OCI-LY3 (cell line): ENCODE results near the gene EZH2.

Source experiments
- H2AFZ ChIP-seq: fragments of 200-600, 300-600 bp; shearing (Covaris generic); 2 replicates; pipeline ENCODE4 v1.6.0; 2014; ENCODE audit warnings: antibody characterized with exemption, low read depth, low read length
- H3K27ac ChIP-seq: fragments of 200-600, 300-600 bp; sonication (generic); 2 replicates; pipeline ENCODE4 v1.5.1; 2014; ENCODE audit warnings: mild to moderate bottlenecking, low read length, moderate library complexity, mixed read lengths
- H3K27me3 ChIP-seq: fragments of 200-600, 300-600 bp; sonication (generic); 2 replicates; pipeline ENCODE4 v1.6.1; 2014; ENCODE audit warnings: low read depth, low read length, mixed read lengths
- H3K36me3 ChIP-seq: fragments of 200-600, 300-600 bp; sonication (generic); replicated peaks from 2 replicates; pipeline ENCODE3; 2014; ENCODE audit warnings: low read depth, low read length, mixed read lengths
- H3K4me1 ChIP-seq: fragments of 300-600, 200-600 bp; sonication (generic); 2 replicates; pipeline ENCODE4 v1.6.1; 2014; ENCODE audit warnings: low read length, mixed read lengths
- H3K4me2 ChIP-seq: fragments of 200-600, 300-600 bp; sonication (generic); 2 replicates; pipeline ENCODE4 v1.6.1; 2014; ENCODE audit warnings: low read length, mixed read lengths
- H3K4me3 ChIP-seq: fragments of 300-600, 200-600 bp; sonication (generic); 2 replicates; pipeline ENCODE4 v1.5.1; 2014; ENCODE audit warnings: antibody characterized with exemption, mild to moderate bottlenecking, low read length, moderate library complexity
- H3K79me2 ChIP-seq: fragments of 300-600, 200-600 bp; shearing (Covaris generic); 2 replicates; pipeline ENCODE4 v1.6.1; 2014; ENCODE audit warnings: mild to moderate bottlenecking, low read length, mixed read lengths
- H3K9ac ChIP-seq: fragments of 300-600, 200-600 bp; shearing (Covaris generic); 2 replicates; pipeline ENCODE4 v1.6.0; 2014; ENCODE audit warnings: mild to moderate bottlenecking, low read length, moderate library complexity
- H3K9me3 ChIP-seq: fragments of 200-600, 300-600 bp; shearing (Covaris generic); 2 replicates; pipeline ENCODE4 v1.6.1; 2014; ENCODE audit warnings: low read length, mixed read lengths; ENCODE audit not compliant: insufficient read depth
- H4K20me1 ChIP-seq: fragments of 200-600, 300-600 bp; sonication (generic); 2 replicates; pipeline ENCODE4 v1.6.1; 2016; ENCODE audit warnings: low read length, mixed read lengths; ENCODE audit not compliant: insufficient read depth
- EZH2phosphoT487 ChIP-seq: fragments of 200-600 bp; shearing (Covaris generic); IDR thresholded peaks from 2 replicates; pipeline ENCODE4 v1.6.1; 2018; ENCODE audit warnings: antibody characterized with exemption, mixed run types, low read depth
- TF ChIP-seq, protein P1 (sequence below): fragments of 200-600, 300-600 bp; sonication (generic); IDR thresholded peaks from 2 replicates; pipeline ENCODE4 v1.5.1; 2014; ENCODE audit warnings: antibody characterized with exemption, low read length, low read depth

Gene EZH2

GRCh38 chr7:148783801-148784527 is 100.1 kb downstream of the EZH2 start:
- H3K4me1 ChIP-seq, result 0 out of 2 replicates have a peak, but pooled peaks cover 4% of the 10 kb centered on the region
- no peak overlapping the region for H3K4me3 ChIP-seq
- H3K36me3 ChIP-seq, result peaks cover 45% of the 10 kb centered on the region
- no peak for TF ChIP-seq EZH2phosphoT487
- TF ChIP-seq, protein P1, sequence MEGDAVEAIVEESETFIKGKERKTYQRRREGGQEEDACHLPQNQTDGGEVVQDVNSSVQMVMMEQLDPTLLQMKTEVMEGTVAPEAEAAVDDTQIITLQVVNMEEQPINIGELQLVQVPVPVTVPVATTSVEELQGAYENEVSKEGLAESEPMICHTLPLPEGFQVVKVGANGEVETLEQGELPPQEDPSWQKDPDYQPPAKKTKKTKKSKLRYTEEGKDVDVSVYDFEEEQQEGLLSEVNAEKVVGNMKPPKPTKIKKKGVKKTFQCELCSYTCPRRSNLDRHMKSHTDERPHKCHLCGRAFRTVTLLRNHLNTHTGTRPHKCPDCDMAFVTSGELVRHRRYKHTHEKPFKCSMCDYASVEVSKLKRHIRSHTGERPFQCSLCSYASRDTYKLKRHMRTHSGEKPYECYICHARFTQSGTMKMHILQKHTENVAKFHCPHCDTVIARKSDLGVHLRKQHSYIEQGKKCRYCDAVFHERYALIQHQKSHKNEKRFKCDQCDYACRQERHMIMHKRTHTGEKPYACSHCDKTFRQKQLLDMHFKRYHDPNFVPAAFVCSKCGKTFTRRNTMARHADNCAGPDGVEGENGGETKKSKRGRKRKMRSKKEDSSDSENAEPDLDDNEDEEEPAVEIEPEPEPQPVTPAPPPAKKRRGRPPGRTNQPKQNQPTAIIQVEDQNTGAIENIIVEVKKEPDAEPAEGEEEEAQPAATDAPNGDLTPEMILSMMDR, result no peak
- no peak overlapping the region for H2AFZ ChIP-seq
- no peak overlapping the region for H3K9ac ChIP-seq
- no peaks in the 10 kb centered on the region for H3K27me3 ChIP-seq
- no peaks in the 10 kb centered on the region for H3K9me3 ChIP-seq
- no peaks in the 10 kb centered on the region; the same call in 1 of the 2 replicates for H3K79me2 ChIP-seq
- no peak overlapping the region for H3K27ac ChIP-seq
- no peak overlapping the region for H3K4me2 ChIP-seq
- no peaks in the 10 kb centered on the region for H4K20me1 ChIP-seq

DNA sequence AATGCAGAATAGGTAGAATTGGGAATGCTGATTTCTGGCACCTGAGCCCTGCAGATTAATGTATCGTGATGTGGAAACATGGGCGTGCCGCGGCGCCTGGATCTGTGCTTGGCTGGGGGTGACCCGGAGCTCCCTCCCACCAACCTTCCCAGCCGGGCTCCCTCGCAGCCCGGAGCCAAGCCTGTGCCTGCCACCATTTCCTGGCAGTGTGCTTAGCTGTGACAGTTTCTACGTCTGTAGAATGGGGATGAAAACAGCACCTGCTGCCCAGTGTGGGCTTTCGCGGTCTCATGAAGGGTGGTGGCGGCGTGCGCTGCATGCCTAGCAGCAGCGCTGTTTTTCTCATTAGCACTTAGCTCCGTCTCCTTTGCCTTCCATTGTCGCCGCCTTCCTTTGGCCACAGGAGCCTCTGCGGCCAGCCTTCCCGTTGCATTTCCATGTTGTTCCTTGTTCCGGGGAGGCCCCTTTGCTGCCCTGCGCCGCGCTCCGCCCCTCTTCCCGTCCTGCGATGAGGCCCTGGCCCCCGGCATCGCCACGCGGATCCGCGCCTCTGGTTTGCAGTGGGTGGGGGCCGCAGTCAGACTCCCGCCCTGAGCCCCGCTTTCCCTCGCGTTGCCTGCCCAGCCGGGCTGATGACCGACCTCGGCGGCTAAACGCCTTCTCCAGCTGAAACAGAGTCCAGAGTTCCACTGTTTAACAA is 101.2 kb downstream of the EZH2 start:
- H3K27ac ChIP-seq, result no peak overlapping the region
- H3K9ac ChIP-seq, result no peak overlapping the region
- no peaks in the 10 kb centered on the region; the same call in 1 of the 2 replicates for H3K79me2 ChIP-seq
- peaks cover 38% of the 10 kb centered on the region for H3K36me3 ChIP-seq
- H3K4me2 ChIP-seq, result no peak overlapping the region
- no peaks in the 10 kb centered on the region for H3K27me3 ChIP-seq
- H4K20me1 ChIP-seq, result no peaks in the 10 kb centered on the region
- H3K4me1 ChIP-seq, result 0 out of 2 replicates have a peak, but pooled peaks cover 4% of the 10 kb centered on the region
- no peak for TF ChIP-seq EZH2phosphoT487
- TF ChIP-seq, protein P1, result no peak
- H3K4me3 ChIP-seq, result no peak overlapping the region
- H3K9me3 ChIP-seq, result no peaks in the 10 kb centered on the region
- no peak overlapping the region for H2AFZ ChIP-seq

GRCh38 chr7:148774471-148774870 is 109.6 kb downstream of the EZH2 start:
- H3K27ac ChIP-seq, result no peak overlapping the region

More at GRCh38 chr7:148774471-148774870, 109.6 kb downstream of the EZH2 start:
- H3K4me3 ChIP-seq, result no peak overlapping the region
- H3K4me2 ChIP-seq, result no peak overlapping the region
- peaks cover 5% of the 10 kb centered on the region; the same call in 1 of the 2 replicates for H3K79me2 ChIP-seq
- no peak overlapping the region for H3K9ac ChIP-seq
- TF ChIP-seq EZH2phosphoT487, result no peak
- TF ChIP-seq, protein P1, result no peak
- no peaks in the 10 kb centered on the region for H3K27me3 ChIP-seq
- 0 out of 2 replicates have a peak, but pooled peaks cover 8% of the 10 kb centered on the region for H4K20me1 ChIP-seq
- no peaks in the 10 kb centered on the region for H3K9me3 ChIP-seq
- peaks cover 49% of the 10 kb centered on the region for H3K36me3 ChIP-seq
- peaks cover 2% of the 10 kb centered on the region; the same call in 1 of the 2 replicates for H3K4me1 ChIP-seq
- no peak overlapping the region for H2AFZ ChIP-seq
